Thyroid gland (tissue), 4 donors: ENCODE results near the gene ERCC6L2.

ENCODE experiments used
- POLR2A ChIP-seq, 2 donors: fragments of 450-650 bp; IDR thresholded peaks; one replicate each; pipeline ENCODE4 v1.6.1; 2017; ENCODE audit warnings: antibody characterized with exemption in 2 of 2, mild to moderate bottlenecking in 2 of 2, moderate library complexity in 1 of 2
- TF ChIP-seq, protein P1 (sequence below), 6 experiments: fragments of 200-600 bp in 3 of 6; fragments of 450-650 bp in 3 of 6; sonication (generic) in 3 of 6; IDR thresholded peaks; one replicate each; pipeline ENCODE4 v1.5.1; 2016 to 2019; ENCODE audit warnings: antibody characterized with exemption in 6 of 6, mild to moderate bottlenecking in 2 of 6, inconsistent platforms in 1 of 6, moderate library complexity in 1 of 6

DNA sequence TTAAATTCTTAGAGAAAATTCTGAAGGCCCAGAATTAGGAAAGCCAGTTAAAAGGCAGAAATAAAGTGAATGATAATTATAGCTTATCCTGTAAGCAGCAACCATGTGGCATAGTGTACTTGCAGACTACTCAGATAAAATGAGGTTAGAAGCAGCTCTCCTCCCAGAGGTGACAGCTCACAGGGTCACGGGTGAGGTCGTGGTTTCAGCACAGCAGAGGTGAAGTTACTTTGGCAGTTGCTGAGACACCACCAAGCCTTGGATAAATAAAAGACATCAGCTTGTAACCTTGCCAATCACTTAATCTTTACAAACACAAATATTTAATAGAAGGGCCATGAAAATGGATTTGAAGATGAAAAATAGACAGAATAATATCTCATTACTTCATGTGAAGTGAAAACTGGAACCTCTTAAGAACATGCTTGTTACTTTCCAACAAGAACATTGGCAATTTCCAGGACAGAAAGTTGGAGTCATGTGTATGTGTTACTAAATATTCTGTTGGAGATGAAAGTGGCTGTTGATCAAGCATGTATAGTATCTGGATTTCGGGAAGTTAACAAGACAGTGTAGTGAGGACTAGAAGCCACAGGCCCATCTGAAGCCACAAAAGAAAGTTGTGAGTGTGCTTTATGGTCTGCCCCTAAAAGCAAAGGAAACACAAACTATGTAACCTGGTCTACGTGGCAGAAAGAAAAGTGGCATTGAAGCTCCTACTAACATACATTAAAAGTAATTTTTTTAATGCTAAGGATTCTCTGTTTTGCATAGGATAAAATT lies 134.4 kb downstream of the ERCC6L2 start:
- TF ChIP-seq POLR2A (IDR thresholded peaks at IDR 0.05) = no peak
- TF ChIP-seq, protein P1, sequence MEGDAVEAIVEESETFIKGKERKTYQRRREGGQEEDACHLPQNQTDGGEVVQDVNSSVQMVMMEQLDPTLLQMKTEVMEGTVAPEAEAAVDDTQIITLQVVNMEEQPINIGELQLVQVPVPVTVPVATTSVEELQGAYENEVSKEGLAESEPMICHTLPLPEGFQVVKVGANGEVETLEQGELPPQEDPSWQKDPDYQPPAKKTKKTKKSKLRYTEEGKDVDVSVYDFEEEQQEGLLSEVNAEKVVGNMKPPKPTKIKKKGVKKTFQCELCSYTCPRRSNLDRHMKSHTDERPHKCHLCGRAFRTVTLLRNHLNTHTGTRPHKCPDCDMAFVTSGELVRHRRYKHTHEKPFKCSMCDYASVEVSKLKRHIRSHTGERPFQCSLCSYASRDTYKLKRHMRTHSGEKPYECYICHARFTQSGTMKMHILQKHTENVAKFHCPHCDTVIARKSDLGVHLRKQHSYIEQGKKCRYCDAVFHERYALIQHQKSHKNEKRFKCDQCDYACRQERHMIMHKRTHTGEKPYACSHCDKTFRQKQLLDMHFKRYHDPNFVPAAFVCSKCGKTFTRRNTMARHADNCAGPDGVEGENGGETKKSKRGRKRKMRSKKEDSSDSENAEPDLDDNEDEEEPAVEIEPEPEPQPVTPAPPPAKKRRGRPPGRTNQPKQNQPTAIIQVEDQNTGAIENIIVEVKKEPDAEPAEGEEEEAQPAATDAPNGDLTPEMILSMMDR (IDR thresholded peaks at IDR 0.05) = no peak
